ENCODE data around the gene TNFSF13. TPM values are rescaled to one million over a fixed set of nuclear protein-coding genes. Genes with fewer than 3 reads are reported as not detected.

Gene TNFSF13
- total RNA-seq, 4 donors from 2014 or later: 6.8 to 56.9 (median 25.8) TPM

DNA sequence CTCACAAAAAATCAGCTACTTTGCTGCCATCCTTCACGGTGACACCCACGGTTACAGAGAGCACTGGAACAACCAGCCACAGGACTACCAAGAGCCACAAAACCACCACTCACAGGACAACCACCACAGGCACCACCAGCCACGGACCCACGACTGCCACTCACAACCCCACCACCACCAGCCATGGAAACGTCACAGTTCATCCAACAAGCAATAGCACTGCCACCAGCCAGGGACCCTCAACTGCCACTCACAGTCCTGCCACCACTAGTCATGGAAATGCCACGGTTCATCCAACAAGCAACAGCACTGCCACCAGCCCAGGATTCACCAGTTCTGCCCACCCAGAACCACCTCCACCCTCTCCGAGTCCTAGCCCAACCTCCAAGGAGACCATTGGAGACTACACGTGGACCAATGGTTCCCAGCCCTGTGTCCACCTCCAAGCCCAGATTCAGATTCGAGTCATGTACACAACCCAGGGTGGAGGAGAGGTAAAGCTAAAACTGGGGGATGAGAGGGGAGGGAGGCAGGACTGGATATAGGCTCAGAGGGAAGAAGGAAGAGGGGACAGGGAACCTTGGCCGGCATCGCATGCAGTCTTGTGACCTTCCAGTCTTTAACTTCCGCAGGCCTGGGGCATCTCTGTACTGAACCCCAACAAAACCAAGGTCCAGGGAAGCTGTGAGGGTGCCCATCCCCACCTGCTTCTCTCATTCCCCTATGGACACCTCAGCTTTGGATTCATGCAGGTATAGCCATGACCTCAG is 21.5 kb downstream of the TNFSF13 start:
- intact Hi-C loops (cut with DNase I; ENCODE audit: low total_unique reads): loop anchor here (10.0 kb wide), 1 partner anchor 225 kb away; the partner anchor contains the start of genes KCTD11 and TMEM95
- no peak for TF ChIP-seq POLR2A (IDR thresholded peaks at IDR 0.05)
- TF ChIP-seq, protein P1, sequence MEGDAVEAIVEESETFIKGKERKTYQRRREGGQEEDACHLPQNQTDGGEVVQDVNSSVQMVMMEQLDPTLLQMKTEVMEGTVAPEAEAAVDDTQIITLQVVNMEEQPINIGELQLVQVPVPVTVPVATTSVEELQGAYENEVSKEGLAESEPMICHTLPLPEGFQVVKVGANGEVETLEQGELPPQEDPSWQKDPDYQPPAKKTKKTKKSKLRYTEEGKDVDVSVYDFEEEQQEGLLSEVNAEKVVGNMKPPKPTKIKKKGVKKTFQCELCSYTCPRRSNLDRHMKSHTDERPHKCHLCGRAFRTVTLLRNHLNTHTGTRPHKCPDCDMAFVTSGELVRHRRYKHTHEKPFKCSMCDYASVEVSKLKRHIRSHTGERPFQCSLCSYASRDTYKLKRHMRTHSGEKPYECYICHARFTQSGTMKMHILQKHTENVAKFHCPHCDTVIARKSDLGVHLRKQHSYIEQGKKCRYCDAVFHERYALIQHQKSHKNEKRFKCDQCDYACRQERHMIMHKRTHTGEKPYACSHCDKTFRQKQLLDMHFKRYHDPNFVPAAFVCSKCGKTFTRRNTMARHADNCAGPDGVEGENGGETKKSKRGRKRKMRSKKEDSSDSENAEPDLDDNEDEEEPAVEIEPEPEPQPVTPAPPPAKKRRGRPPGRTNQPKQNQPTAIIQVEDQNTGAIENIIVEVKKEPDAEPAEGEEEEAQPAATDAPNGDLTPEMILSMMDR (IDR thresholded peaks at IDR 0.05): no peak
- H3K4me3 ChIP-seq: no peak overlapping the region
- peaks cover 7% of the 10 kb centered on the region in 2 donors for H3K4me1 ChIP-seq
- no peak for DNase-seq
- no peaks in the 10 kb centered on the region for H3K27me3 ChIP-seq
- no peaks in the 10 kb centered on the region for H3K36me3 ChIP-seq
- peak overlapping the region; percentile 76 for H3K27ac ChIP-seq
- no peaks in the 10 kb centered on the region for H3K9me3 ChIP-seq

DNA sequence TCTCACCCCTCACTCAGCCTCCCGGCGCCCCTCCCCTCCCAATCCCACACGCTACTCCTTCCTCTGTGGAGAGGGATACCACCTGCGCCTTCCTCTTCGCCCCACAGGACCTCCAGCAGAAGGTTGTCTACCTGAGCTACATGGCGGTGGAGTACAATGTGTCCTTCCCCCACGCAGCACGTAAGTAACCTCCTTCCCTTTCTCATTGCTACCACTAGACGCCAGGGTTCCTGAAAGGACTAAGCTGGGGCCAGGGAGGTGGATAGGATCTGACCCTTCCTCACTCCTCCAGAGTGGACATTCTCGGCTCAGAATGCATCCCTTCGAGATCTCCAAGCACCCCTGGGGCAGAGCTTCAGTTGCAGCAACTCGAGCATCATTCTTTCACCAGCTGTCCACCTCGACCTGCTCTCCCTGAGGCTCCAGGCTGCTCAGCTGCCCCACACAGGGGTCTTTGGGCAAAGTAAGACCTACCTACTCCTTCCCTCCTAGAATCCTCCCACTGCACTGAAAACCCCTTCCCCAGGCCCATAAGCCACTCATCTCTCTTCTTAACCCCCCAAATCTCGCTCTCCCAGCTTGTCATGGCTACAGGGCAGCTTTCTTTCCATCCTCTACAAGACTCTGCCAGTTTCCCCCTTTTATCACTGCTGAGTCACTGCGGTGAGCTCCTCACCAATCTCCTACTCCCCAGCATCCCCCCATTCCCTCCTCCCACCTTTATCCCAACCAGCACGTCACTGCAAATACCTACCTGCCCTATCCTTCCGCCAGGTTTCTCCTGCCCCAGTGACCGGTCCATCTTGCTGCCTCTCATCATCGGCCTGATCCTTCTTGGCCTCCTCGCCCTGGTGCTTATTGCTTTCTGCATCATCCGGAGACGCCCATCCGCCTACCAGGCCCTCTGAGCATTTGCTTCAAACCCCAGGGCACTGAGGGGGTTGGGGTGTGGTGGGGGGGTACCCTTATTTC is 22.3 kb downstream of the TNFSF13 start:
- Histone ChIP-seq H3K27ac (peak overlapping the region; percentile 76 to 96), H3K9me3 (no peaks in the 10 kb centered on the region), H3K4me1 (peaks cover 7% of the 10 kb centered on the region in 2 donors), H3K36me3 (no peaks in the 10 kb centered on the region), H3K27me3 (no peaks in the 10 kb centered on the region), H3K4me3 (no peak overlapping the region)
- no peak for TF ChIP-seq POLR2A (IDR thresholded peaks at IDR 0.05)
- DNase-seq: no peak
- intact Hi-C loops (cut with DNase I; ENCODE audit: low total_unique reads): loop anchor here (10.0 kb wide), 1 partner anchor 226 kb away; the partner anchor contains the start of genes KCTD11 and TMEM95

DNA sequence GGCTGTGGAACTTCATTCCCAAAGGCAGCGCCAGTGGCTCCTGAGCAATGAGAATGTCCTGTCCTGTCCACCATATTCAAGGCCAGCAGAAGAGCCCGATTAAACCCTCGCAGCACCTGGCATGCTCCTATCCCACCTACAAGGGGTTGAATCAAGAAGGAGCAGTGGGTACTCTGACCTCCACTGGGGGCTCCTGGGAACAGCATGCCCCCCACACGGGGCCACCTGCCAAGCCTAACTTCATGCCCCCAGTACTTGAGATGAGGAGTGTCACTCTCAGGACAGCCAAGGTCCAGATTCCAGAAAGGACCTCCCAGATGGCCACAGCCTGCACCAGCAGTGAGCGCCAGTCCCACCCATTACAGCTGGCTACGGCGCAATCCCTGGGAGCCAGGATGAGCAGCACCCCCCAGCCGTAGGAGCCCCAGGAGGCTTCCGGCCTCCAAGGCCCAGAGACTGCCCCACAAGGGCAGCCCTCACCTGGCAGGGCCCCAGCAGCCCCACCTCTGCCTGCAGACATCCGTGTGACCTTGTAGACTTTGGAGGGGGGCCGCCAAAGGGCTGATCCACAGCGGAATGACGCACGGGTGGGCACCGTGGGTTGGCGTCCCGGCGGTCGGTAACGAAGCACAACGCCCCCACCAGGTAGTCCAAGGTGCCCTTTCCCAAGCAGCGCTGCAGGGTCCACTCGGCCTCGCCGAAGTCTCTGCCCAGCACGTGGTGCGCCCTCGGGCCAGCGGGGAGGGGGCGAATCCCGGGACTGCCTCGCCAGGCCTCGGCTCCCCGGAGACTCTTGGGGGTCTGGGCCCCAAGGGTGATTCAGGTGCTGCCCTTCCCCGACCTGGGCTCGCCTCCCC is 24.1 kb downstream of the TNFSF13 start:
- no peaks in the 10 kb centered on the region for H3K36me3 ChIP-seq
- peak overlapping the region; percentile 64 to 66 for H3K4me3 ChIP-seq
- peak overlapping the region; percentile 96 for H3K27ac ChIP-seq
- TF ChIP-seq, protein P1 (IDR thresholded peaks at IDR 0.05): no peak
- no peak for TF ChIP-seq POLR2A (IDR thresholded peaks at IDR 0.05)
- no peaks in the 10 kb centered on the region for H3K9me3 ChIP-seq
- H3K4me1 ChIP-seq: peaks cover 7% of the 10 kb centered on the region in 2 donors
- intact Hi-C loops (cut with DNase I; ENCODE audit: low total_unique reads): loop anchor here (10.0 kb wide), 1 partner anchor 228 kb away; the partner anchor contains the start of genes KCTD11 and TMEM95
- DNase-seq: peak in 1 of 2 donors; percentile 49
- H3K27me3 ChIP-seq: no peaks in the 10 kb centered on the region

DNA sequence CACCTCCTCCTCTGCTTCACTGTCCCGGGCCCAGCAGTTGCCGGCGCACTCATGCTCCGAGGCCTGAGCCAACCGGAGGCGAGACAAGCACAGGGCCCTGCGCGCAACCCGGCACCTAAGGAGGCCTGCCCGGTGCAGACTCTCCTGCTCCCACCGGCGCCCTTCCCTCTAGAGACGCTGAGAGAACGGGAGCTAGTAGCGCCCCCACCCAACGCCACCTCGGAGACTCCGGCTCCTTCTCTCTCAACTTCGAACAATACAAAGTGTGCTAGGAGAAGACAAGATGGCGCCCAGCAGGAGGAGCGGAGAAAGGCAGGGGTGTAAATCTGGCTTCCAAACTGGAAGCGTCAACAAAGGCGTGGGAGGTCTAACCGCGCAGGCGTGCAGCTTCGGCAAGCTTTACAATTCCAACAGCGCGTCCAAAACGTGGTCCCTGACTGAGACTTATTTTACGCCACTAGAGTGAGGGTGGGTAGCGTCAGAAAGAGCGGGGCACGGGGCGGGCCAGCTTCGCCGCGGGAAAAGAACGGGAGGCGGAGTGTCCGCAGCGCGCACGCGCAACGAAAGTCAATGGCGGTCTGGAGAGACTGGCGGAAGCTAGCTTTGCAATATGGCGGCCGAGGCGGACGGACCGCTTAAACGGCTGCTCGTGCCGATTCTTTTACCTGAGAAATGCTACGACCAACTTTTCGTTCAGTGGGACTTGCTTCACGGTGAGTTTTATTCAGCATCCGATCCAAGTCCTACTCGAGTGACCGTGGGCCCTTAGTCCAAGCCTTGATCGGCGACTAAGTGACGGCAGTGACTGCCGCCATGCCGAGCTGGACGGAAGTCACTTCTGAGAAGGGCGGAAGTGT is 24.9 kb downstream of the TNFSF13 start, which contains the start of gene MPDU1:
Gene MPDU1, plus strand, starts transcription at position 600 of the 857 bp plus-strand sequence. Its CDS starts 11 bp downstream, at position 611.
- peak within 1 kb of the TSS; percentile 64 to 66 for H3K4me3 ChIP-seq
- H3K27me3 ChIP-seq: no peaks in the 10 kb centered on the region
- intact Hi-C loops (cut with DNase I; ENCODE audit: low total_unique reads): loop anchor here (10.0 kb wide), 1 partner anchor 229 kb away; the partner anchor contains the start of genes KCTD11 and TMEM95
- no peaks in the 10 kb centered on the region for H3K9me3 ChIP-seq
- TF ChIP-seq, protein P1 (IDR thresholded peaks at IDR 0.05): peak in 2 of 4 experiments; percentile 18 to 27
- peak; percentile 60 to 73 for TF ChIP-seq POLR2A (IDR thresholded peaks at IDR 0.05)
- H3K36me3 ChIP-seq: no peaks in the 10 kb centered on the region
- DNase-seq: peak; percentile 97 to 98
- H3K4me1 ChIP-seq: peaks cover 7% of the 10 kb centered on the region in 2 donors
- peak within 1 kb of the TSS; percentile 96 for H3K27ac ChIP-seq

Measured in uterus (tissue), 4 donors.